ENCODE results near the gene CDK2. TPM values are rescaled to one million over a fixed set of nuclear protein-coding genes. Genes with fewer than 3 reads are reported as not detected.
A peak's percentile ranks its signal among the peaks of the same experiment; 100 is the strongest.

Gene CDK2
- total and polyA plus RNA-seq, 8 donors: 4.1 to 124 (median 15.0) TPM

DNA sequence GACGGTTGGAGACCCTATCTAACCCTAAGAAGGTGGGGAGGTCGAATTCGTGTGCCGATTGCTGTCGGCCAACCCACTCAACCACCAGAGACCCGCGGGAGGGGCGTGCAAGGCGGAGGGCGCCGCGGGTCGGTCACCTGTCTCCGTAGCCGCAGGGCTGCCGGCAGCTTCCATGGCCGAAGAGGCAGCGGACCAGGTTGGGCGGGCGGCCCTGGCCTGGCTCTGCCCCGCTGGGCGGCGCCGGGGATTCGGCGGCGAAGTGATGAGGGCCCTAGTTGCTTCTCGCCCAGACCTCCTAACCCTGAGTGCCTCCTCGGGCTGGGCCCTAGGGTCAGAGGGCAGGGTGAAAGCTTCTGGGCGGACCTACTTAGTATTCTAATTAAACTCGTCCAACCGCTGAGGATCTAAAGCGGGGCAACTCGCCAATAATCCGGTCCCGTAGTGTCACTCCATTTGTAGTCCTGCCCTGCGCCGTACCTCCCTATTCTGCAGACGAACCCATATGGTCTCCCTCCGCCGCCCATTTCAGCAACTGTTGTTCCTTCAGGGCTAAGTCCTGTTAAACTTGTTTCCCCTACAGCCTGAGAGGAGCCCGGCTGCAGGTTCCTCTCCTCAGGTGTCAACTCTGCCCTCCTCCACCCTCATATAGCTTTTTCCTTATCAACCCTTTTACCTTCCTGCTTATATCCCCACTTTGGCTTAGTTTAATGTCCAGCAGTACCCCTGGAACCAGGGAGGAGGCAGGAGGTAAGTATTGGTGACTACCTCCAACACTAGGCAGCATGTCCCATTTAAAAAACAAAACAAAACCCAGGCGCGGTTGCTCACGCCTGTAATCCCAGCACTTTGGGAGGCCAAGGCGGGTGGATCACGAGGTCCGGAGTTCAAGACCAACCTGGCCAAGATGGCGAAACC is 38.8 kb upstream of the CDK2 start, which contains the start of gene PYM1:
Gene PYM1, minus strand, starts transcription at position 307 of the 915 bp plus-strand sequence. Its CDS starts 133 bp downstream, at position 174.
- Histone ChIP-seq H3K4me1 (peaks cover 36 to 76% (median 61%) of the 10 kb centered on the region in 4 donors), H3K27me3 (no peaks in the 10 kb centered on the region), H3K9me3 (no peaks in the 10 kb centered on the region), H3K4me3 (peak within 1 kb of the TSS; percentile 75 to 90 (median 88)), H3K36me3 (peaks cover 0 to 9% (median 5%) of the 10 kb centered on the region in 4 donors), H3K27ac (peak within 1 kb of the TSS; percentile 90 to 99 (median 96))
- peak; percentile 88 to 91 for DNase-seq
- peak in 2 of 3 donors; percentile 47 to 70 for TF ChIP-seq POLR2AphosphoS5 (IDR thresholded peaks at IDR 0.05)
- TF ChIP-seq, protein P1, sequence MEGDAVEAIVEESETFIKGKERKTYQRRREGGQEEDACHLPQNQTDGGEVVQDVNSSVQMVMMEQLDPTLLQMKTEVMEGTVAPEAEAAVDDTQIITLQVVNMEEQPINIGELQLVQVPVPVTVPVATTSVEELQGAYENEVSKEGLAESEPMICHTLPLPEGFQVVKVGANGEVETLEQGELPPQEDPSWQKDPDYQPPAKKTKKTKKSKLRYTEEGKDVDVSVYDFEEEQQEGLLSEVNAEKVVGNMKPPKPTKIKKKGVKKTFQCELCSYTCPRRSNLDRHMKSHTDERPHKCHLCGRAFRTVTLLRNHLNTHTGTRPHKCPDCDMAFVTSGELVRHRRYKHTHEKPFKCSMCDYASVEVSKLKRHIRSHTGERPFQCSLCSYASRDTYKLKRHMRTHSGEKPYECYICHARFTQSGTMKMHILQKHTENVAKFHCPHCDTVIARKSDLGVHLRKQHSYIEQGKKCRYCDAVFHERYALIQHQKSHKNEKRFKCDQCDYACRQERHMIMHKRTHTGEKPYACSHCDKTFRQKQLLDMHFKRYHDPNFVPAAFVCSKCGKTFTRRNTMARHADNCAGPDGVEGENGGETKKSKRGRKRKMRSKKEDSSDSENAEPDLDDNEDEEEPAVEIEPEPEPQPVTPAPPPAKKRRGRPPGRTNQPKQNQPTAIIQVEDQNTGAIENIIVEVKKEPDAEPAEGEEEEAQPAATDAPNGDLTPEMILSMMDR (IDR thresholded peaks at IDR 0.05): no peak
- 2 to 6% (median 4%) methylated on average over 31 to 49 of the region's 49 CpGs for WGBS, 5 donors
- intact Hi-C loops (cut with DNase I; ENCODE audit: low total_unique reads): no loop called here

DNA sequence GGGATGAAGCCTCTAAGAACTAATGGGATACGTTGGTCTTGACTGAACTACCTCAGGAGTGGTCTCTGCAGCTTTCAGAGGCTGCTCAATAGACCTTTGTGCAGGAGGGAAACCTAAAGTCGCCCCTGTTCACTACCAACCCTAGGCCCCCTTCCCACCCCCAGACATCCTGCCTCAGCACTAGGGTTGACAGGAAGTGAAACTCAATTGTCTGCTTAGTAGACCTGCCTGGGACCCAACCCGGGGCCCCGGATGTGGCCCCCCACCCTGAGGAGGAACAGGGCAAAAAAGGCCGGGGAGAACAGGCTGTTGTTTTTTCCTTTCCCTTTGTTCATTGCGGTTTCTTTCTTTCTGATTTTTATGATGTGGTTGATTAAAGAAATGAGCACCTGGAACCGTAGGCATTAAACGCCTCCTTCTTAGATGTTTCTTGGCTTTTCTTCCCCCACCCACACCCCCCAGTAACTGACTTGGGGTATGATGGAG is 37.3 kb upstream of the CDK2 start:
- peak; percentile 52 to 77 for DNase-seq
- peak overlapping the region in 4 of 5 donors; percentile 96 to 99 (median 97) for H3K27ac ChIP-seq
- TF ChIP-seq POLR2AphosphoS5 (IDR thresholded peaks at IDR 0.05): no peak
- TF ChIP-seq POLR2A (IDR thresholded peaks at IDR 0.05): no peak
- TF ChIP-seq, protein P1 (IDR thresholded peaks at IDR 0.05): no peak
- TF ChIP-seq EP300 (IDR thresholded peaks at IDR 0.05): no peak
- peaks cover 43 to 83% (median 69%) of the 10 kb centered on the region in 4 donors for H3K4me1 ChIP-seq
- H3K36me3 ChIP-seq: no peaks in the 10 kb centered on the region
- WGBS, 5 donors: 29 to 48% (median 37%) methylated on average over 8 of the region's 8 CpGs
- intact Hi-C loops (cut with DNase I; ENCODE audit: low total_unique reads): no loop called here
- H3K27me3 ChIP-seq: no peaks in the 10 kb centered on the region
- H3K9me3 ChIP-seq: no peaks in the 10 kb centered on the region
- no peak overlapping the region for H3K4me3 ChIP-seq

DNA sequence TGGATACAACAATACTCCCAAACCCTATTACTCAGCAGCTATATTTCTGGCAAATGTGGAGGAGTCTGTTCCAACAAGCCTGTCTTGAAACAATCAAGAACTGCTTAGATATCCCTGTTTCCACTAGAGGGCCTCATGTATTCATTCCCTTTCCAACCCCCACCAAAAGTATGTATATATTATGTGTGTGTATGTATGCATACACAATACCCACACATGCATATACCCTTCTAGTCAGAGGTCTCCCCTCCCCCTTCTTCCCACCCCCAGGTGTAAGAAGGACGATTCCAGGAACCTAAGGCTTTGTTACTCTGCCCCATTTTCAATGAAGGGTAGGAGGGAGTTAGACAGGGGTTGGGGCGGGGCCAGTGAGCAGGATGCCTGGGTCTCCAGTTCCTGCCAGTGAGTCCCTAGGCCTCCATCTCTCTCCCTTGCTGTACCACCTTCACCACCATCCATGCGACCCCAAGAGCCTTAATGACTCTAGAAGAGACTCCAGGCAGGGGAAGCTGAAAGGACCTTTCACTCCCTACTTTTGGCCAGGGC is 35.8 kb upstream of the CDK2 start, which contains the start of gene DGKA:
Gene DGKA, plus strand, starts transcription at position 392 of the 546 bp plus-strand sequence. CDS start 5,342 bp downstream, outside the sequence.
- Histone ChIP-seq H3K27ac (peak within 1 kb of the TSS; percentile 67 to 99 (median 96)), H3K9me3 (no peaks in the 10 kb centered on the region), H3K4me1 (peaks cover 40 to 75% (median 60%) of the 10 kb centered on the region in 4 donors), H3K4me3 (peak within 1 kb of the TSS; percentile 65 to 76 (median 71)), H3K27me3 (no peaks in the 10 kb centered on the region), H3K36me3 (no peaks in the 10 kb centered on the region)
- TF ChIP-seq EP300 (IDR thresholded peaks at IDR 0.05) (no peak), POLR2AphosphoS5 (IDR thresholded peaks at IDR 0.05) (peak in 1 of 3 donors; percentile 5), POLR2A (IDR thresholded peaks at IDR 0.05) (no peak)
- TF ChIP-seq, protein P1 (IDR thresholded peaks at IDR 0.05): peak in 5 of 7 experiments; percentile 37 to 57 (median 55)
- 30 to 51% (median 35%) methylated on average over 3 of the region's 3 CpGs for WGBS, 5 donors
- peak; percentile 45 to 86 for DNase-seq
- intact Hi-C loops (cut with DNase I; ENCODE audit: low total_unique reads): no loop called here

DNA sequence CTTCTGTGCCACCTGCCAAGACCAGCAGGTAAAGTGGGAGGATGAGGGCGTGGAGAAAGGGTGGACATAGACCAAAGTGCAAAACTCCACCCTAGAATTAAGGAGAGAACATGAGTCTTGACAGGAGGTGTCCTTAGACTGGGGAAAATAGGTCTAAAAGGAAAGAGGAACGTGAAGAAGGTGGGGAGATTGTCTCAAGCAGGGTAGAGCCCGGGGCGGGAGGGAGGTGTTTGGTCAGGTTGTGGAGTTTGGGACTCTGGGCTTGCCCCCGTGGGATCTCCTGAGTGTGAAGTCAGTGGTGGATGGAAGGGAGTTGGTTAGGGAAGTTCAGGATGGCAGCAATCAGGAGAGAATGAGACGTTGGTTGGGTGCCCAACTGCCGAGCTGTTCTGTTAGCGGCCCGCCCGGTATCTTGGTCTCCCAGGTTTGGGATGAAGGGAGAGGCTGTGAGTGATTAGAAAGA is 35.3 kb upstream of the CDK2 start:
- H3K4me3 ChIP-seq: peak overlapping the region; percentile 65 to 76 (median 71)
- no peaks in the 10 kb centered on the region for H3K27me3 ChIP-seq
- H3K36me3 ChIP-seq: peaks cover 0 to 1% (median 0%) of the 10 kb centered on the region in 4 donors
- no peaks in the 10 kb centered on the region for H3K9me3 ChIP-seq
- peak overlapping the region; percentile 67 to 99 (median 96) for H3K27ac ChIP-seq
- TF ChIP-seq POLR2A (IDR thresholded peaks at IDR 0.05) (no peak), POLR2AphosphoS5 (IDR thresholded peaks at IDR 0.05) (no peak), EP300 (IDR thresholded peaks at IDR 0.05) (no peak)
- TF ChIP-seq, protein P1 (IDR thresholded peaks at IDR 0.05): no peak
- intact Hi-C loops (cut with DNase I; ENCODE audit: low total_unique reads): no loop called here
- peaks cover 35 to 70% (median 55%) of the 10 kb centered on the region in 4 donors for H3K4me1 ChIP-seq
- 6 to 8% (median 7%) methylated on average over 10 of the region's 10 CpGs for WGBS, 5 donors
- DNase-seq: no peak

Measured in stomach (tissue), 9 donors.